Kidney (tissue), 14 donors: ENCODE results near the gene SAMMSON. TPM values are rescaled to one million over a fixed set of nuclear protein-coding genes. Genes with fewer than 3 reads are reported as not detected.
A peak's percentile ranks its signal among the peaks of the same experiment; 100 is the strongest.

Experiments
- DNase-seq, 5 donors: peaks; one replicate each; pipeline ENCODE4 v3.0.0-alpha.2; 2013 to 2020
- FAIRE-seq: peaks from 2 replicates; lab custom pipeline; 2012; peaks lifted over from hg19 to GRCh38; lab: Jason Lieb, UNC
- H3K27ac ChIP-seq, 2 donors: one replicate each; pipeline ENCODE4 v1.7.0; 2013; ENCODE audit warnings: low read depth in 2 of 2, low read length in 2 of 2, inconsistent platforms in 1 of 2
- H3K27me3 ChIP-seq: one replicate; pipeline ENCODE4 v1.7.1; 2013; ENCODE audit warnings: low read length, inconsistent platforms; ENCODE audit not compliant: control insufficient read depth, insufficient read depth
- H3K36me3 ChIP-seq, 3 donors: one replicate each; pipeline versions ENCODE4 v1.7.0 to v1.7.1; 2013; ENCODE audit warnings: low read length in 3 of 3, control low read depth in 1 of 3, inconsistent platforms in 1 of 3; ENCODE audit not compliant: insufficient read depth in 3 of 3, control insufficient read depth in 2 of 3
- H3K4me1 ChIP-seq, 3 donors: one replicate each; pipeline versions ENCODE4 v1.7.0 to v1.7.1; 2013; ENCODE audit warnings: low read length in 3 of 3, inconsistent platforms in 1 of 3, low read depth in 1 of 3; ENCODE audit not compliant: control insufficient read depth in 2 of 3, insufficient read depth in 2 of 3
- H3K4me3 ChIP-seq, 3 donors: one replicate each; pipeline versions ENCODE4 v1.7.0 to v1.8.1; 2013; ENCODE audit warnings: low read length in 3 of 3, control low read depth in 1 of 3, inconsistent platforms in 1 of 3
- H3K9ac ChIP-seq, 3 donors: one replicate each; pipeline versions ENCODE4 v1.7.0 to v1.7.1; 2013; ENCODE audit warnings: low read length in 3 of 3, control low read depth in 1 of 3, inconsistent platforms in 1 of 3
- H3K9me3 ChIP-seq, 3 donors: one replicate each; pipeline versions ENCODE4 v1.7.0 to v1.7.1; 2013; ENCODE audit warnings: low read length in 3 of 3, control low read depth in 1 of 3, inconsistent platforms in 1 of 3; ENCODE audit not compliant: control insufficient read depth in 2 of 3, insufficient read depth in 1 of 3
- CTCF ChIP-seq: IDR thresholded peaks from 3 replicates; pipeline ENCODE4 v1.5.1; 2012; ENCODE audit warnings: mild to moderate bottlenecking, moderate library complexity, borderline replicate concordance; ENCODE audit not compliant: insufficient read depth; ENCODE audit errors: extremely low read depth
- intact Hi-C: fragments of 100-400 bp; cut with DNase I; formaldehyde crosslinking; loops from one replicate; pipeline ENCODE4 v1.11.1; 2022
- polyA plus RNA-seq: library from polyadenylated mRNA; stranded (reverse); fragments of 350-450 nt; fragmentation: Illumina TruSeq; extraction: RNeasy Lipid Tissue Mini Kit (QIAGEN cat#74804); gene quantifications from one replicate; pipeline ENCODE4 v1.2.3, GENCODE V29; 2014; ENCODE audit warnings: low read depth, low replicate concordance; ENCODE audit not compliant: insufficient read depth
- total RNA-seq: library from RNA; stranded (reverse); fragmentation: NEBNext Ultra II Directional; extraction: Animal tissue kit (Norgen Biotek cat#: 25700); gene quantifications from one replicate; pipeline ENCODE4 v1.2.1, GENCODE V29; 2021
- donor health status: control.
- donor health status: control.
- donor health status: control.
- donor health status: control.
- donor health status: control.
- donor health status: DM: yes; HTN: yes; CAD: no.
- donor health status: Normal renal cell carcinoma (clear cell type).

SAMMSON gene
- total and polyA plus RNA-seq, 2 donors from 2014 or later = 0.98 TPM; not detected in 1

- no peaks in the 10 kb centered on the region for H3K4me1 ChIP-seq
- no peak overlapping the region for H3K9ac ChIP-seq
- intact Hi-C loops = no loop called here
- no peak for TF ChIP-seq CTCF
- H3K4me3 ChIP-seq = no peak overlapping the region
- no peak for DNase-seq
- H3K36me3 ChIP-seq = no peaks in the 10 kb centered on the region
- FAIRE-seq = no peak
- no peak overlapping the region for H3K27ac ChIP-seq
- H3K9me3 ChIP-seq = no peaks in the 10 kb centered on the region
- no peaks in the 10 kb centered on the region for H3K27me3 ChIP-seq
Measured at GRCh38 chr3:70028361-70028760, 28.8 kb downstream of the SAMMSON start.

- no peak for TF ChIP-seq CTCF
- Histone ChIP-seq H3K4me3 (no peak overlapping the region), H3K27ac (no peak overlapping the region), H3K36me3 (no peaks in the 10 kb centered on the region), H3K27me3 (no peaks in the 10 kb centered on the region), H3K4me1 (no peaks in the 10 kb centered on the region), H3K9ac (no peak overlapping the region), H3K9me3 (peaks cover 0 to 5% (median 0%) of the 10 kb centered on the region in 3 donors)
- FAIRE-seq (no peak), DNase-seq (no peak)
- intact Hi-C loops = no loop called here
Measured at GRCh38 chr3:70038693-70039092, 39.2 kb downstream of the SAMMSON start.

- TF ChIP-seq CTCF = no peak
- H3K9me3 ChIP-seq = peaks cover 0 to 5% (median 0%) of the 10 kb centered on the region in 3 donors
- H3K27me3 ChIP-seq = no peaks in the 10 kb centered on the region
Measured at GRCh38 chr3:70040386-70040785, 40.9 kb downstream of the SAMMSON start.

GRCh38 chr3:70042641-70043040 lies 43.1 kb downstream of the SAMMSON start:
- no peak overlapping the region for H3K4me3 ChIP-seq
- intact Hi-C loops = no loop called here
- H3K9me3 ChIP-seq = peaks cover 0 to 5% (median 0%) of the 10 kb centered on the region in 3 donors
- H3K36me3 ChIP-seq = no peaks in the 10 kb centered on the region
- FAIRE-seq (no peak), DNase-seq (peak in 1 of 5 donors; percentile 15)
- no peak overlapping the region for H3K27ac ChIP-seq
- H3K27me3 ChIP-seq = no peaks in the 10 kb centered on the region
- no peak overlapping the region for H3K9ac ChIP-seq
- TF ChIP-seq CTCF = no peak
- no peaks in the 10 kb centered on the region for H3K4me1 ChIP-seq

More at GRCh38 chr3:70040386-70040785, 40.9 kb downstream of the SAMMSON start:
- no peaks in the 10 kb centered on the region for H3K4me1 ChIP-seq
- no peak overlapping the region for H3K9ac ChIP-seq
- DNase-seq = no peak
- no peak overlapping the region for H3K4me3 ChIP-seq
- intact Hi-C loops = no loop called here
- no peak for FAIRE-seq
- no peaks in the 10 kb centered on the region for H3K36me3 ChIP-seq
- H3K27ac ChIP-seq = no peak overlapping the region
